Measurements from ENCODE around the gene INTS7. TPM values are rescaled to one million over a fixed set of nuclear protein-coding genes. Genes with fewer than 3 reads are reported as not detected.

Gene INTS7
- total and polyA plus RNA-seq, 7 donors, result 4.4 to 13.2 (median 6.5) TPM

DNA sequence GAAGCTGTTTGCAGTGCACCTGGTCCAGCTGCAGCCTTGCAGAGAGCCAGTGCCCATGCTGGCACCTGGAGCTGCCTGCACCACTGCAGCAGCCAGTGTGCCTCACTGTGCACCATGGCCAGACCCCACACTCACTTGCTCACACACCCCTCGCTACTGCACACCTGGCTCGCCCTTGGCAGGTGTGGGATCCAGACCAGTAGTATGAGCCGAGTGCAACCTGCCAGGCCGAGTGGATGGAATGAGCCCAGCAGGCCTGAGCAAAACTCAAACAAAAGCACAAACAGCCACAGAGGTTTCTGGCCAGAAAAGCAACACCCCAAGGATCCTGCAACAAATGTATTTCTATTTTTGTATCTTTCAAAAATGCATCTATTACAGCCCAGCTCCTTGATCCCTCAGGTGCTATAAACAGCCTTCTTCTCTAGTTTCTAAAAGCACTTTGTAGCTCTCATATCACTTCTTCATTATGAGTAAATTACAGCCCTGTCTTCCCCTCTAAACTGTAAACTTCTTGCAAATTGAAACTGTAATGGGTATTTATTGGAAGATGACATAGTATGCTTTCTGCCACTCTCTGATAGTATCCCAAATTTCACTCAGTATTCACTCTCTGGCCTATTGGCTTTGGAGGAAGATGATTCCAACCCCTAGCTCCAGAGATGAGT lies 132.6 kb downstream of the INTS7 start:
- TF ChIP-seq POLR2A (IDR thresholded peaks at IDR 0.05), result no peak
- TF ChIP-seq, protein P1, sequence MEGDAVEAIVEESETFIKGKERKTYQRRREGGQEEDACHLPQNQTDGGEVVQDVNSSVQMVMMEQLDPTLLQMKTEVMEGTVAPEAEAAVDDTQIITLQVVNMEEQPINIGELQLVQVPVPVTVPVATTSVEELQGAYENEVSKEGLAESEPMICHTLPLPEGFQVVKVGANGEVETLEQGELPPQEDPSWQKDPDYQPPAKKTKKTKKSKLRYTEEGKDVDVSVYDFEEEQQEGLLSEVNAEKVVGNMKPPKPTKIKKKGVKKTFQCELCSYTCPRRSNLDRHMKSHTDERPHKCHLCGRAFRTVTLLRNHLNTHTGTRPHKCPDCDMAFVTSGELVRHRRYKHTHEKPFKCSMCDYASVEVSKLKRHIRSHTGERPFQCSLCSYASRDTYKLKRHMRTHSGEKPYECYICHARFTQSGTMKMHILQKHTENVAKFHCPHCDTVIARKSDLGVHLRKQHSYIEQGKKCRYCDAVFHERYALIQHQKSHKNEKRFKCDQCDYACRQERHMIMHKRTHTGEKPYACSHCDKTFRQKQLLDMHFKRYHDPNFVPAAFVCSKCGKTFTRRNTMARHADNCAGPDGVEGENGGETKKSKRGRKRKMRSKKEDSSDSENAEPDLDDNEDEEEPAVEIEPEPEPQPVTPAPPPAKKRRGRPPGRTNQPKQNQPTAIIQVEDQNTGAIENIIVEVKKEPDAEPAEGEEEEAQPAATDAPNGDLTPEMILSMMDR (IDR thresholded peaks at IDR 0.05), result no peak
- TF ChIP-seq EP300 (IDR thresholded peaks at IDR 0.05), result no peak
- TF ChIP-seq POLR2AphosphoS5 (IDR thresholded peaks at IDR 0.05), result no peak
- no peak overlapping the region for H3K4me3 ChIP-seq
- no peaks in the 10 kb centered on the region for H3K4me1 ChIP-seq
- intact Hi-C loops (cut with DNase I), result no loop called here
- 55 to 81% methylated on average over 4 of the region's 4 CpGs for WGBS, 2 donors
- no peaks in the 10 kb centered on the region for H3K27me3 ChIP-seq
- no peak overlapping the region for H3K27ac ChIP-seq
- H3K36me3 ChIP-seq, result no peaks in the 10 kb centered on the region
- DNase-seq, result no peak
- H3K9me3 ChIP-seq, result no peaks in the 10 kb centered on the region

DNA sequence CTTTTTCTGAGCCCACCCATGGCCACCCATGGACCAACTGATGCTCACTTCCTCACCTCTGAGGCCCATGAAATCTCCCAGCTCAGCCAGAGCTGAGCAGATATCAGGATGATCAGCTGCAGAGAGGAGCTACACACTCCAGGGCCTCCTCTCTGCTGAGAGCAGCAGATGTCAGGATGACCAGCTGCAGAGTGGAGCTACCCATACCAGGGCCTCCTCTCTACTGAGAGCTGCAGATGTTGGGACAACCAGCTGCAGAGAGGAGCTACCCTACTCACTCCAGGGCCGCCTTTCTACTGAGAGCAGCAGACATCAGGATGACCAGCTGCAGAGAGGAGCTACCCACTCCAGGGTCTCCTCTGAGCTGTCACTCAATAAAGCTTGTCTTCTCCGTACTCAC lies 133.4 kb downstream of the INTS7 start:
- Histone ChIP-seq H3K27me3 (no peaks in the 10 kb centered on the region), H3K36me3 (no peaks in the 10 kb centered on the region), H3K9me3 (no peaks in the 10 kb centered on the region), H3K27ac (no peak overlapping the region), H3K4me1 (no peaks in the 10 kb centered on the region), H3K4me3 (no peak overlapping the region)
- DNase-seq, result no peak
- intact Hi-C loops (cut with DNase I), result no loop called here
- TF ChIP-seq, protein P1 (IDR thresholded peaks at IDR 0.05), result no peak
- TF ChIP-seq EP300 (IDR thresholded peaks at IDR 0.05) (no peak), POLR2A (IDR thresholded peaks at IDR 0.05) (no peak)
- 96% methylated on average over 2 of the region's 2 CpGs for WGBS, 2 donors

DNA sequence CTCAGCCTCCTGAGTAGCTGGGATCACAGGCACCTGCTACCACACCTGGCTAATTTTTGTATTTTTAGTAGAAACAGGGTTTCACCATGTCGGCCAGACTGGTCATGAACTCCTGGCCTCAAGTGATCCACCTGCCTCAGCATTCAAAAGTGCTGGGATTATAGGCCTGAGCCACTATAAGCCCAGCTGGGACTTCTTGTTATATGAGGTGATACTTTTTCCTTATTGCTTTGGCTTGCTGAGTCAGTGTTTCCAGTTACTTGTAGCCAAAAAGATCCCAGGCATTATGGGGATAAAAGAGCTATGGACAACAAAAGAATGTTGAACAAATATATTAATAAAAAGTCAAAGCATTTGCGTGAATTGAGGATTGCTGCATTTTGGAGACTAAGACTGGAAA lies 134.9 kb downstream of the INTS7 start:
- Histone ChIP-seq H3K4me3 (no peak overlapping the region), H3K36me3 (no peaks in the 10 kb centered on the region), H3K27ac (no peak overlapping the region), H3K27me3 (no peaks in the 10 kb centered on the region), H3K9me3 (no peaks in the 10 kb centered on the region), H3K4me1 (no peaks in the 10 kb centered on the region)
- DNase-seq, result no peak
- intact Hi-C loops (cut with DNase I), result no loop called here
- no peak for TF ChIP-seq POLR2A (IDR thresholded peaks at IDR 0.05)
- no peak for TF ChIP-seq POLR2AphosphoS5 (IDR thresholded peaks at IDR 0.05)
- no peak for TF ChIP-seq EP300 (IDR thresholded peaks at IDR 0.05)
- TF ChIP-seq, protein P1 (IDR thresholded peaks at IDR 0.05), result no peak
- WGBS, 2 donors, result 53 to 78% methylated on average over 2 of the region's 2 CpGs

- H3K36me3 ChIP-seq, result no peaks in the 10 kb centered on the region
- no peak overlapping the region for H3K4me3 ChIP-seq
- no peaks in the 10 kb centered on the region for H3K27me3 ChIP-seq
- H3K27ac ChIP-seq, result no peak overlapping the region
- no peaks in the 10 kb centered on the region for H3K9me3 ChIP-seq
- H3K4me1 ChIP-seq, result no peaks in the 10 kb centered on the region
- intact Hi-C loops (cut with DNase I), result no loop called here
- WGBS, 2 donors, result 84 to 89% methylated on average over 9 of the region's 9 CpGs
- no peak for DNase-seq
- TF ChIP-seq EP300 (IDR thresholded peaks at IDR 0.05) (no peak), POLR2AphosphoS5 (IDR thresholded peaks at IDR 0.05) (no peak), POLR2A (IDR thresholded peaks at IDR 0.05) (no peak)
- TF ChIP-seq, protein P1 (IDR thresholded peaks at IDR 0.05), result no peak
Observed at GRCh38 chr1:211896958-211897357, 138.4 kb downstream of the INTS7 start.

Data from sigmoid colon (tissue), 7 donors.